Urothelium cell line (cell line): Measurements from ENCODE around the gene OR4N5.

ENCODE experiments used
- DNase-seq: peaks from one replicate; pipeline ENCODE4 v3.0.0; 2011; ENCODE audit warnings: low spot score, mixed read lengths
- FAIRE-seq: peaks from 2 replicates; lab custom pipeline; 2011; peaks lifted over from hg19 to GRCh38; lab: Jason Lieb, UNC

The OR4N5 gene

GRCh38 chr14:20194101-20194500, 55.5 kb downstream of the OR4N5 start:
- FAIRE-seq (no peak), DNase-seq (no peak)
